ENCODE data around the gene ASB16. TPM values are rescaled to one million over a fixed set of nuclear protein-coding genes. Genes with fewer than 3 reads are reported as not detected.
A peak's percentile ranks its signal among the peaks of the same experiment; 100 is the strongest.

ASB16 gene
- total RNA-seq, 1 experiment from 2014 or later: not detected

GRCh38 chr17:44207319-44207718 lies 36.8 kb downstream of the ASB16 start:
- DNase-seq (ENCODE audit: low read depth): no peak

- DNase-seq (ENCODE audit: low read depth): no peak
These were observed 37.2 kb downstream of the ASB16 start for GRCh38 chr17:44207743-44208142.

- DNase-seq (ENCODE audit: low read depth): no peak
These were observed 39.4 kb downstream of the ASB16 start for GRCh38 chr17:44209786-44210341.

- DNase-seq (ENCODE audit: low read depth): peak; percentile 24
These were observed 40.1 kb downstream of the ASB16 start for GRCh38 chr17:44210342-44211192.

GRCh38 chr17:44211281-44212265 lies 41.1 kb downstream of the ASB16 start:
- DNase-seq (ENCODE audit: low read depth): no peak

GRCh38 chr17:44212507-44213402 lies 42.3 kb downstream of the ASB16 start:
- no peak for DNase-seq (ENCODE audit: low read depth)

- no peak for DNase-seq (ENCODE audit: low read depth)
These were observed 43.1 kb downstream of the ASB16 start for GRCh38 chr17:44213403-44214229.

- DNase-seq (ENCODE audit: low read depth): no peak
These were observed 43.7 kb downstream of the ASB16 start for GRCh38 chr17:44214230-44214494.

- no peak for DNase-seq (ENCODE audit: low read depth)
These were observed 44.4 kb downstream of the ASB16 start for GRCh38 chr17:44214896-44215295.

GRCh38 chr17:44216173-44216572 lies 45.7 kb downstream of the ASB16 start:
- DNase-seq (ENCODE audit: low read depth): no peak

GRCh38 chr17:44216694-44217093 lies 46.2 kb downstream of the ASB16 start:
- DNase-seq (ENCODE audit: low read depth): no peak

- DNase-seq (ENCODE audit: low read depth): no peak
These were observed 47.3 kb downstream of the ASB16 start for GRCh38 chr17:44217738-44218343.

- DNase-seq (ENCODE audit: low read depth): peak; percentile 88
These were observed 48.0 kb downstream of the ASB16 start for GRCh38 chr17:44218344-44219107.

- peak; percentile 61 for DNase-seq (ENCODE audit: low read depth)
These were observed 48.7 kb downstream of the ASB16 start for GRCh38 chr17:44219108-44219615.

GRCh38 chr17:44219616-44220212 lies 49.2 kb downstream of the ASB16 start, which contains the start of gene UBTF:
UBTF (minus strand) TSS chr17:44219675; CDS start chr17:44218229, 1,446 bp downstream.
- peak; percentile 58 for DNase-seq (ENCODE audit: low read depth)

GRCh38 chr17:44220213-44221083 lies 49.9 kb downstream of the ASB16 start:
- peak; percentile 50 for DNase-seq (ENCODE audit: low read depth)

GRCh38 chr17:44221084-44221861 lies 50.8 kb downstream of the ASB16 start:
- DNase-seq (ENCODE audit: low read depth): peak; percentile 82
